ENCODE data around the gene SLC35B3.

DNA sequence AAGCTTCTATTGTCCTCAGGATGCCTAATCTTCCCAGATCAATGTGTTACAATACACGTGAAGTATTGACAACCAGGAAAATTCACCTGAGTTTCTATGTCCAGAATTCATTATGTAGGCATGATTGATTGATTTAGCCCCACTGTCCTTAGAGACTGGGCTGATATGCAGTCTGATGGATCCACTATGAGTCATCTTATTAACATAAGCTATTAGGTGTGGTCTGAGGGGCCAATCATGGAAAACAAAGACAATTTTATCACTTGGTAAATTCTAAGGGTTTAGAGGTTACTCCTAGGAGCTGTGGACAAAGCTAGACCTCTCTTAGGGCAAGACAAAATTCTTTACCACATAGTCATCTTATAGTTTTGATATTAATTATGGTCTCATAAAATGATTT is 41.3 kb upstream of the SLC35B3 start:
- TF ChIP-seq, protein P1, sequence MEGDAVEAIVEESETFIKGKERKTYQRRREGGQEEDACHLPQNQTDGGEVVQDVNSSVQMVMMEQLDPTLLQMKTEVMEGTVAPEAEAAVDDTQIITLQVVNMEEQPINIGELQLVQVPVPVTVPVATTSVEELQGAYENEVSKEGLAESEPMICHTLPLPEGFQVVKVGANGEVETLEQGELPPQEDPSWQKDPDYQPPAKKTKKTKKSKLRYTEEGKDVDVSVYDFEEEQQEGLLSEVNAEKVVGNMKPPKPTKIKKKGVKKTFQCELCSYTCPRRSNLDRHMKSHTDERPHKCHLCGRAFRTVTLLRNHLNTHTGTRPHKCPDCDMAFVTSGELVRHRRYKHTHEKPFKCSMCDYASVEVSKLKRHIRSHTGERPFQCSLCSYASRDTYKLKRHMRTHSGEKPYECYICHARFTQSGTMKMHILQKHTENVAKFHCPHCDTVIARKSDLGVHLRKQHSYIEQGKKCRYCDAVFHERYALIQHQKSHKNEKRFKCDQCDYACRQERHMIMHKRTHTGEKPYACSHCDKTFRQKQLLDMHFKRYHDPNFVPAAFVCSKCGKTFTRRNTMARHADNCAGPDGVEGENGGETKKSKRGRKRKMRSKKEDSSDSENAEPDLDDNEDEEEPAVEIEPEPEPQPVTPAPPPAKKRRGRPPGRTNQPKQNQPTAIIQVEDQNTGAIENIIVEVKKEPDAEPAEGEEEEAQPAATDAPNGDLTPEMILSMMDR (IDR thresholded peaks at IDR 0.05): no peak
- TF ChIP-seq EP300 (IDR thresholded peaks at IDR 0.05; ENCODE audit: low read depth): no peak
- TF ChIP-seq POLR2AphosphoS5 (IDR thresholded peaks at IDR 0.05): no peak

Data from transverse colon (tissue), 4 donors.